Suprapubic skin (tissue), 4 donors: ENCODE measurements around the gene TNFAIP8L1. TPM values are rescaled to one million over a fixed set of nuclear protein-coding genes. Genes with fewer than 3 reads are reported as not detected.

Experiments
- DNase-seq, 2 donors: peaks; one replicate each; pipeline ENCODE4 v3.0.0-alpha.2; 2019; ENCODE audit warnings: low spot score in 2 of 2
- H3K27ac ChIP-seq: fragments of 200-600 bp; sonication (generic); one replicate; pipeline ENCODE4 v1.5.1; 2019
- H3K27me3 ChIP-seq: fragments of 200-600 bp; sonication (generic); one replicate; pipeline ENCODE4 v1.5.1; 2019
- H3K36me3 ChIP-seq: fragments of 200-600 bp; sonication (generic); one replicate; pipeline ENCODE4 v1.5.1; 2019
- H3K4me1 ChIP-seq: fragments of 200-600 bp; sonication (generic); one replicate; pipeline ENCODE4 v1.5.1; 2019
- H3K4me3 ChIP-seq: fragments of 200-600 bp; sonication (generic); one replicate; pipeline ENCODE4 v1.5.1; 2019; ENCODE audit warnings: mild to moderate bottlenecking
- H3K9me3 ChIP-seq: fragments of 200-600 bp; sonication (generic); one replicate; pipeline ENCODE4 v1.5.1; 2019
- CTCF ChIP-seq, 2 donors: fragments of 200-600 bp in 1 of 2; fragments of 450-650 bp in 1 of 2; sonication (generic) in 1 of 2; IDR thresholded peaks; one replicate each; pipeline ENCODE4 v1.5.1; 2016 to 2019; ENCODE audit warnings: antibody characterized with exemption in 2 of 2, mild to moderate bottlenecking in 1 of 2, moderate library complexity in 1 of 2
- EP300 ChIP-seq: sonication (generic); formaldehyde crosslinking; IDR thresholded peaks from one replicate; pipeline ENCODE4 v1.6.1; 2017; ENCODE audit warnings: antibody characterized with exemption
- POLR2A ChIP-seq, 2 donors: fragments of 450-650 bp; IDR thresholded peaks; one replicate each; pipeline ENCODE4 v1.6.1; 2017; ENCODE audit warnings: antibody characterized with exemption in 2 of 2, mild to moderate bottlenecking in 2 of 2, moderate library complexity in 2 of 2
- POLR2AphosphoS5 ChIP-seq, 3 donors: sonication (generic); formaldehyde crosslinking; IDR thresholded peaks; one replicate each; pipeline ENCODE4 v1.6.1; 2017; ENCODE audit warnings: antibody characterized with exemption in 3 of 3
- whole genome bisulfite sequencing: methylation state at CpG from one replicate; pipeline ENCODE4 v1.1.5; 2018; 5-methylcytosine and 5-hydroxymethylcytosine counted together
- total RNA-seq, 4 donors: library from RNA; depleted of rRNA; stranded (reverse); fragments of >200 nt; gene quantifications; one replicate each; pipeline ENCODE4 v1.1.0, GENCODE V29; 2016

TNFAIP8L1 gene
- total RNA-seq, 4 donors from 2014 or later = 4.8 to 8.3 (median 7.0) TPM

GRCh38 chr19:4602915-4603314 lies 36.4 kb upstream of the TNFAIP8L1 start:
- whole genome bisulfite sequencing = 86% methylated on average over 1 of the region's 1 CpG

GRCh38 chr19:4604912-4605311 lies 34.4 kb upstream of the TNFAIP8L1 start:
- no peak for DNase-seq
- Histone ChIP-seq H3K9me3 (no peaks in the 10 kb centered on the region), H3K4me3 (no peak overlapping the region), H3K4me1 (peaks cover 12% of the 10 kb centered on the region), H3K27ac (no peak overlapping the region), H3K27me3 (peaks cover 39% of the 10 kb centered on the region), H3K36me3 (no peaks in the 10 kb centered on the region)
- WGBS = 78% methylated on average over 6 of the region's 6 CpGs
- TF ChIP-seq POLR2AphosphoS5 (IDR thresholded peaks at IDR 0.05) = no peak
- no peak for TF ChIP-seq CTCF (IDR thresholded peaks at IDR 0.05)
- no peak for TF ChIP-seq EP300
- no peak for TF ChIP-seq POLR2A (IDR thresholded peaks at IDR 0.05)

More at GRCh38 chr19:4602915-4603314, 36.4 kb upstream of the TNFAIP8L1 start:
- no peak for TF ChIP-seq CTCF (IDR thresholded peaks at IDR 0.05)
- no peak for TF ChIP-seq POLR2AphosphoS5 (IDR thresholded peaks at IDR 0.05)
- no peak for TF ChIP-seq EP300
- no peak for TF ChIP-seq POLR2A (IDR thresholded peaks at IDR 0.05)
- Histone ChIP-seq H3K9me3 (no peaks in the 10 kb centered on the region), H3K4me3 (no peak overlapping the region), H3K4me1 (peaks cover 17% of the 10 kb centered on the region), H3K36me3 (no peaks in the 10 kb centered on the region), H3K27ac (no peak overlapping the region), H3K27me3 (peaks cover 56% of the 10 kb centered on the region)
- DNase-seq = no peak

GRCh38 chr19:4606181-4606580 lies 33.1 kb upstream of the TNFAIP8L1 start:
- Histone ChIP-seq H3K4me1 (peaks cover 16% of the 10 kb centered on the region), H3K9me3 (no peaks in the 10 kb centered on the region), H3K36me3 (no peaks in the 10 kb centered on the region), H3K27me3 (peaks cover 32% of the 10 kb centered on the region), H3K4me3 (no peak overlapping the region), H3K27ac (no peak overlapping the region)
- no peak for DNase-seq
- WGBS = 71% methylated on average over 5 of the region's 5 CpGs
- no peak for TF ChIP-seq POLR2A (IDR thresholded peaks at IDR 0.05)
- TF ChIP-seq EP300 = no peak
- no peak for TF ChIP-seq POLR2AphosphoS5 (IDR thresholded peaks at IDR 0.05)
- no peak for TF ChIP-seq CTCF (IDR thresholded peaks at IDR 0.05)

- Histone ChIP-seq H3K4me3 (no peak overlapping the region), H3K27me3 (peaks cover 31% of the 10 kb centered on the region), H3K27ac (no peak overlapping the region), H3K4me1 (peaks cover 16% of the 10 kb centered on the region), H3K9me3 (no peaks in the 10 kb centered on the region), H3K36me3 (no peaks in the 10 kb centered on the region)
- no peak for DNase-seq
- no peak for TF ChIP-seq EP300
- TF ChIP-seq CTCF (IDR thresholded peaks at IDR 0.05) = no peak
- no peak for TF ChIP-seq POLR2A (IDR thresholded peaks at IDR 0.05)
- TF ChIP-seq POLR2AphosphoS5 (IDR thresholded peaks at IDR 0.05) = no peak
- WGBS = 75% methylated on average over 5 of the region's 35 CpGs
Observed at GRCh38 chr19:4606921-4607678, 32.2 kb upstream of the TNFAIP8L1 start.

GRCh38 chr19:4609878-4610511 lies 29.3 kb upstream of the TNFAIP8L1 start:
- no peaks in the 10 kb centered on the region for H3K36me3 ChIP-seq
- no peak for TF ChIP-seq EP300
- TF ChIP-seq POLR2AphosphoS5 (IDR thresholded peaks at IDR 0.05) = no peak
- TF ChIP-seq POLR2A (IDR thresholded peaks at IDR 0.05) = no peak
- no peak for TF ChIP-seq CTCF (IDR thresholded peaks at IDR 0.05)
- H3K9me3 ChIP-seq = no peaks in the 10 kb centered on the region
- H3K27ac ChIP-seq = no peak overlapping the region
- H3K4me3 ChIP-seq = no peak overlapping the region
- H3K4me1 ChIP-seq = peaks cover 16% of the 10 kb centered on the region
- DNase-seq = no peak
- 17% methylated on average over 15 of the region's 15 CpGs for WGBS
- peaks cover 28% of the 10 kb centered on the region for H3K27me3 ChIP-seq
